Tibial artery (tissue), 4 donors: Measurements from ENCODE around the gene TBC1D1.
A peak's percentile ranks its signal among the peaks of the same experiment; 100 is the strongest.

ENCODE experiments used
- DNase-seq, 2 donors: peaks; one replicate each; pipeline ENCODE4 v3.0.0-alpha.2; 2019
- H3K27ac ChIP-seq, 2 donors: fragments of 200-600 bp; sonication (generic) in 1 of 2; 1 replicate in 1 of 2; 2 replicates in 1 of 2; pipeline ENCODE4 v1.5.1; 2018 to 2019; ENCODE audit warnings: mild to moderate bottlenecking in 1 of 2
- H3K27me3 ChIP-seq, 2 donors: fragments of 200-600 bp; sonication (generic) in 1 of 2; one replicate each; pipeline versions ENCODE4 v1.5.1 to v1.6.0; 2016 to 2019
- H3K36me3 ChIP-seq, 3 donors: fragments of 200-600 bp; sonication (generic) in 2 of 3; one replicate each; pipeline ENCODE4 v1.5.1; 2016 to 2019; ENCODE audit warnings: mild to moderate bottlenecking in 2 of 3
- H3K4me1 ChIP-seq, 4 donors: fragments of 200-600 bp; sonication (generic) in 2 of 4; 1 replicate in 3 of 4; 2 replicates in 1 of 4; pipeline ENCODE4 v1.5.1; 2016 to 2019
- H3K4me3 ChIP-seq, 2 donors: fragments of 200-600 bp; sonication (generic) in 1 of 2; 1 replicate in 1 of 2; 2 replicates in 1 of 2; pipeline ENCODE4 v1.5.1; 2018 to 2019; ENCODE audit warnings: mild to moderate bottlenecking in 2 of 2
- H3K9me3 ChIP-seq, 3 donors: fragments of 200-600 bp; sonication (generic) in 1 of 3; one replicate each; pipeline ENCODE4 v1.5.1; 2016 to 2019
- CTCF ChIP-seq, 2 experiments: fragments of 200-600 bp in 1 of 2; fragments of 450-650 bp in 1 of 2; IDR thresholded peaks; one replicate each; pipeline ENCODE4 v1.5.1; 2017 to 2019; ENCODE audit warnings: antibody characterized with exemption in 2 of 2, mild to moderate bottlenecking in 1 of 2, moderate library complexity in 1 of 2
- intact Hi-C: fragments of 100-400 bp; cut with DNase I; formaldehyde crosslinking; loops from one replicate; pipeline ENCODE4 v1.15.0; 2023; ENCODE audit warnings: low total_unique reads

Gene TBC1D1

GRCh38 chr4:37977471-37978247 is 86.8 kb downstream of the TBC1D1 start:
- DNase-seq: peak; percentile 68 to 85
- H3K4me3 ChIP-seq: peak overlapping the region; percentile 82 to 95
- no peaks in the 10 kb centered on the region for H3K36me3 ChIP-seq
- peak overlapping the region; percentile 93 to 97 for H3K27ac ChIP-seq
- no peaks in the 10 kb centered on the region for H3K9me3 ChIP-seq
- peak; percentile 66 to 77 for TF ChIP-seq CTCF (IDR thresholded peaks at IDR 0.05)
- intact Hi-C loops: loop anchor here (2.0 to 10.0 kb wide), 2 partner anchors 87 to 153 kb away; partner anchors contain the start of genes PGM2 and TBC1D1
- H3K27me3 ChIP-seq: no peaks in the 10 kb centered on the region
- peaks cover 0 to 70% (median 28%) of the 10 kb centered on the region in 4 donors for H3K4me1 ChIP-seq

GRCh38 chr4:37978248-37978924 is 87.5 kb downstream of the TBC1D1 start:
- Histone ChIP-seq H3K4me3 (peak overlapping the region; percentile 82 to 95), H3K27ac (peak overlapping the region; percentile 93 to 97), H3K27me3 (no peaks in the 10 kb centered on the region), H3K36me3 (no peaks in the 10 kb centered on the region), H3K9me3 (no peaks in the 10 kb centered on the region), H3K4me1 (peaks cover 0 to 71% (median 28%) of the 10 kb centered on the region in 4 donors)
- intact Hi-C loops: loop anchor here (2.0 to 10.0 kb wide), 2 partner anchors 88 to 154 kb away; partner anchors contain the start of genes PGM2 and TBC1D1
- peak in 1 of 2 donors; percentile 60 for DNase-seq
- TF ChIP-seq CTCF (IDR thresholded peaks at IDR 0.05): no peak

- TF ChIP-seq CTCF (IDR thresholded peaks at IDR 0.05): no peak
These were observed 89.4 kb downstream of the TBC1D1 start for GRCh38 chr4:37980246-37980645.

GRCh38 chr4:37981425-37981824 is 90.5 kb downstream of the TBC1D1 start:
- Histone ChIP-seq H3K36me3 (no peaks in the 10 kb centered on the region), H3K9me3 (no peaks in the 10 kb centered on the region), H3K4me3 (no peak overlapping the region), H3K27ac (peak overlapping the region; percentile 53 to 97), H3K4me1 (peaks cover 0 to 82% (median 28%) of the 10 kb centered on the region in 4 donors), H3K27me3 (no peaks in the 10 kb centered on the region)
- no peak for TF ChIP-seq CTCF (IDR thresholded peaks at IDR 0.05)
- intact Hi-C loops: no loop called here
- DNase-seq: no peak

More at GRCh38 chr4:37980246-37980645, 89.4 kb downstream of the TBC1D1 start:
- H3K4me1 ChIP-seq: peaks cover 0 to 71% (median 24%) of the 10 kb centered on the region in 4 donors
- H3K27me3 ChIP-seq: no peaks in the 10 kb centered on the region
- H3K4me3 ChIP-seq: no peak overlapping the region
- no peak for DNase-seq
- H3K36me3 ChIP-seq: no peaks in the 10 kb centered on the region
- intact Hi-C loops: no loop called here
- no peaks in the 10 kb centered on the region for H3K9me3 ChIP-seq
- H3K27ac ChIP-seq: peak overlapping the region in 1 of 2 donors; percentile 97

- Histone ChIP-seq H3K9me3 (no peaks in the 10 kb centered on the region), H3K27me3 (no peaks in the 10 kb centered on the region), H3K27ac (peak overlapping the region; percentile 53 to 97), H3K4me3 (no peak overlapping the region), H3K36me3 (no peaks in the 10 kb centered on the region), H3K4me1 (peaks cover 0 to 80% (median 27%) of the 10 kb centered on the region in 4 donors)
- TF ChIP-seq CTCF (IDR thresholded peaks at IDR 0.05): no peak
- intact Hi-C loops: no loop called here
- DNase-seq: no peak
These were observed 91.2 kb downstream of the TBC1D1 start for GRCh38 chr4:37981844-37982720.
